Measurements from ENCODE around the gene SOX6.

SOX6 gene

GRCh38 chr11:16239141-16240105 is 116.9 kb downstream of the SOX6 start:
- no peak for TF ChIP-seq CTCF (IDR thresholded peaks at IDR 0.05; ENCODE audit: low read depth, low read length, missing control alignments)
- in situ Hi-C loops (cut with HindIII; ENCODE audit: low sequenced_read_pairs) = no loop called here
- H3K4me3 ChIP-seq (ENCODE audit: low read depth, low read length) = no peak overlapping the region
- DNase-seq (ENCODE audit: low read depth) = no peak

- DNase-seq (ENCODE audit: low read depth) = no peak
- in situ Hi-C loops (cut with HindIII; ENCODE audit: low sequenced_read_pairs) = no loop called here
- no peak for TF ChIP-seq CTCF (IDR thresholded peaks at IDR 0.05; ENCODE audit: low read depth, low read length, missing control alignments)
- H3K4me3 ChIP-seq (ENCODE audit: low read depth, low read length) = no peak overlapping the region
Measured at GRCh38 chr11:16226245-16226644, 130.1 kb downstream of the SOX6 start.

GRCh38 chr11:16225623-16226022 is 130.7 kb downstream of the SOX6 start:
- no peak overlapping the region for H3K4me3 ChIP-seq (ENCODE audit: low read depth, low read length)
- in situ Hi-C loops (cut with HindIII; ENCODE audit: low sequenced_read_pairs) = no loop called here
- DNase-seq (ENCODE audit: low read depth) = no peak
- no peak for TF ChIP-seq CTCF (IDR thresholded peaks at IDR 0.05; ENCODE audit: low read depth, low read length, missing control alignments)

GRCh38 chr11:16223558-16223957 is 132.8 kb downstream of the SOX6 start:
- in situ Hi-C loops (cut with HindIII; ENCODE audit: low sequenced_read_pairs) = no loop called here
- DNase-seq (ENCODE audit: low read depth) = no peak
- H3K4me3 ChIP-seq (ENCODE audit: low read depth, low read length) = no peak overlapping the region
- no peak for TF ChIP-seq CTCF (IDR thresholded peaks at IDR 0.05; ENCODE audit: low read depth, low read length, missing control alignments)

GRCh38 chr11:16217631-16218030 is 138.7 kb downstream of the SOX6 start:
- in situ Hi-C loops (cut with HindIII; ENCODE audit: low sequenced_read_pairs) = no loop called here
- no peak for TF ChIP-seq CTCF (IDR thresholded peaks at IDR 0.05; ENCODE audit: low read depth, low read length, missing control alignments)
- no peak for DNase-seq (ENCODE audit: low read depth)
- no peak overlapping the region for H3K4me3 ChIP-seq (ENCODE audit: low read depth, low read length)

- no peak for TF ChIP-seq CTCF (IDR thresholded peaks at IDR 0.05; ENCODE audit: low read depth, low read length, missing control alignments)
- H3K4me3 ChIP-seq (ENCODE audit: low read depth, low read length) = no peak overlapping the region
- no peak for DNase-seq (ENCODE audit: low read depth)
- in situ Hi-C loops (cut with HindIII; ENCODE audit: low sequenced_read_pairs) = no loop called here
Measured at GRCh38 chr11:16216831-16217230, 139.5 kb downstream of the SOX6 start.
